Kidney glomerular epithelial cell (primary cell): ENCODE measurements around the gene DOK7.

Experiments used
- DNase-seq: peaks from one replicate; lab custom pipeline; 2025; lab: John Stamatoyannopoulos, UW

DOK7 gene

DNA sequence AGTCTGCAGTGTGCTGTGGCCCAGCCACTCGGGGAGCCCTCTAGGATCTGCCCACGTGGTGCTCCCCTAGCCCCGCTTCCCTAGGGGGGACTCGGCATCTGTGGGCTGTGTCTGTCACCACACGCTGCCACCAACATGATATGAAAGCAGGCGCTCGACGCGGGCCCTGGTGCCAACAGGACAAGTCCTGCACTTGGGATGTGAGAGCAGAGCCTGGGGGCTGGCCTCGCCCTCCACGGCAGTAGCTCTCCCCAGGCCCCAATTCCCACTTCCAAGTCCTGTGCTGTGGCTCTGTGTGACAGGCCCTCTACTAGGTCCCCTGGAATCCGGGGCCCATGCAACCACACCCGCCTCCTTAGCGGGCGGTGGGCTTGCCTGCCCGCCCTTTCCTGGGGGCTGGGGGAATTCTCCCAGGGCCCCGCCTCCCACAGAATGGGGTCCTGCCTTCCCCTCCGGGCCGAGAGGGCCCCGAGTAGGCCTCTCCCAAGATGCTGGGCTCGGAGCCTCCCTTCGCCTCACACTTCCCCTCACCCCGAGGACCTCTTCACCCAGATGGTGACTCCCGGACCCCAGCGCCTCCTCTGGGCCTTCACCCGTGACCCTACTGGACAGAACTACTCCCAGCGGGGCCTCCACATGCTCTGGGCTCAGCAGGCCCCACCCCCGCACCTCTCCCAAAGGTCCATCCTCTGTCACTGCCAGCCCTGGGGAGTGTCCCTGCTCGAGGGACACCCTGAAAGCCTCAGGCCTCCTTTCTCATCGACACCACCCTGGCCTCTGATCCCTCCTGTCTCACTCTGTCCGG is 57.9 kb downstream of the DOK7 start:
- no peak for DNase-seq

DNA sequence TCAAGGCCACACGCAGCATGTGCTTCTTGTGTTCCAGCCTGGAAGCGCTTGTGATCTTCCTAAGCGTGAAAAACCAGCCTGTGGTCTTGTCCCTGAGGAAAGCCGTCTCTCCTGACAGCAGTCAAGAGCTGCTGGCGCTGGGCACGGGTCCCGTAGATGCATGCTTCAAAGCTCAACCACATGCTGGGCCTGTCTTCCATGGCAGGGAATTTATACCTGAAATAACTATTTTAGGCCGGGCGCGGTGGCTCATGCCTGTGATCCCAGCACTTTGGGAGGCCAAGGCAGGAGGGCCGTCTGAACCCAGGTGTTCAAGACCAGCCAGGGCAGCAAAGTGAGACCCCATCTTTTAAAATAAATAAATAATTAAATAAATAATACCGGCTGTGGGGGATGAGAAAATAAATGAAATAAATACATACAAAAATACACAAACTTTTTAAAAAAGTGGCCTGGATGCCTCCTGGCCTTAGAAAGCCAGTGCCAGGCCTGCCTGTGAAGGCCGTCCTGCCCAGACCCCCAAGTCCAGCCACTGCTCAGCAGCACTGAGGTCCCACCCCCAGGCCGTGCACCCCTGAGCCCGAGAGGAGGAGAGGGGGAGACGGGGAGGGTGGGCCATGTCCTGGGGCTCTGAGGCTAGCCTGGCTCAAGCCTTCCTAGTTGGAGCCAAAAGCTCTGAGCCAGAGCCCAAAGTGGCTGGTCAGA is 58.7 kb downstream of the DOK7 start:
- no peak for DNase-seq

DNA sequence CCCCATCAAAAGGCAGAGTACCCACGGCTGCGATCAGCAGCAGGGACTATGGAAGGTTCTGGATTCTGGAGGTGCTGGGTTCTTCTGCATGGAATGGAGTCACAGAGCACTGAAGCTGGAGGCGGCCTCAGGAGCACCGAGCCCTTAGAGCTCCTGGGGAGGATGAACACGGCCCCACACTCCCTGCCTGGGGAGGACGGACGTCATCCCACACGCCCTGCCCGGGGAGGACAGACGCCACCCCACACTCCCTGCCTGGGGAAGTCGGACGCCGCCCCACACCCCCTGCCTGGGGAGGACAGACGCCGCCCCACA is 59.2 kb downstream of the DOK7 start:
- DNase-seq, result no peak

DNA sequence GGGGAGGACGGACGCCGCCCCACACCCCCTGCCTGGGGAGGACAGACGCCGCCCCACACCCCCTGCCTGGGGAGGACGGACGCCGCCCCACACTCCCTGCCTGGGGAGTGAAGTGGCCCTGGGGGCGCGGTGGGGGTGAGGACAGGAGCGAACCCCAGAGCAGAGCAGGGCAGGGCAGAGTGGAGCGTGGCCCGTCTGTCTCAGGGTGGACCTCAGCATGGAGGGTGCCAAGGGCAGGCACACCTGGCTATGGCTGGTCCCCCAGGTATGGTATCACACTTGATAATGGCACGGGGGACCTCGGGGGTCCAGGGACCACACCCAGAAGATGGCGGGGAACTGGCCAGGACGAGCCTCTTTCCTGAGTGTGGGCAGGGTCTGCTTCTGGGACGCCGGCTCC is 59.5 kb downstream of the DOK7 start:
- DNase-seq, result no peak

DNA sequence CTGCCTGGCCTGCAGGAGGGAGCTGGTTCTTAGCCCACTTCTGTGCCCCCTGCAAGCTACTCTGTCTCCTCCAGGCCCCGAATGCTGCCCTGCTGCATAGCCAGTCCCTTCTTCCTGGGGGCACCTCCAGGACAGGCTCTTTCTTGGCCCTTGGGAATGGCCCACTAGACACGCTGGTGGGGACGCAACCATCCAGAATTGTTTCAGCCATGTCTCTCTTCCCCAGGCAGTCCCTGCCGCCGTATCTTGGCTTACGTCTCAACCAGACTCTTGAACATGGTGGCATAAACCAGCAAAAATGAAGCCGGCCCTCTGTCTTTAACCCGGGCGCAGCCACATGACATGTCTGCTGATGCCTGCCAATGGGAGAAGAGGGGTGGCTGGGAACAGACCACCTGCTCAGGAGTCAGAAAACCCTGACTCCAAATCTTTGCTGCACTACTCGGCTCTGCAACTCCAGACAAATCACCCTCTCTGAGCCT is 60.1 kb downstream of the DOK7 start:
- no peak for DNase-seq

DNA sequence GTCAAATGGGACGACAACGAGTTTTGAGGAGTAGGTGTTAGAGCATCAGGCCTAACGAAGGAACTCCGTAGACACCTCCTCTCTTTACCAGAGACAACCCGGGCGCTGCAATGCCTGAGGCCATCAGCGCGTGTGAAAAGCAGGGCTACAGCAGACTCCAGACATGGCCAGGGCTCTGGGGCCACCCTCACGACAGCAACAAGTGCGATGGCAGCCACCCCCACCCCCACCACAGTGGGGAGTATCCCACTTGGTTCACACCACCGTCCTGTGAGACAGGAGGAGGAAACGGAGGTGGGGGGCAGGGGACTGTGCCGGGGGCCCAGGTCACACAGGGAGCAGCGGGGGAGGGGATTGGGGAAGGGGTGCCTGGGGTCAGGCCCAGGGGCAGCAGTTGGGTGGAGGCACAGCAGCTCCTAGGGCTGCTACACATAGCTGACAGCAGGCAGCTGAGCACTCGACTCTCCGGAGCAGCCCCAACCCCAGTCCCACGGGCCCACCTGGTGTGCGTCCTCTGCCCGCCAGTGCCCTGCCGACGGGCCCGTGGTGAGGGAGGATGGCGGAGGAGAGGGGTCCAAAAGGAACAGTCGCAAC is 60.6 kb downstream of the DOK7 start:
- DNase-seq, result no peak

DNA sequence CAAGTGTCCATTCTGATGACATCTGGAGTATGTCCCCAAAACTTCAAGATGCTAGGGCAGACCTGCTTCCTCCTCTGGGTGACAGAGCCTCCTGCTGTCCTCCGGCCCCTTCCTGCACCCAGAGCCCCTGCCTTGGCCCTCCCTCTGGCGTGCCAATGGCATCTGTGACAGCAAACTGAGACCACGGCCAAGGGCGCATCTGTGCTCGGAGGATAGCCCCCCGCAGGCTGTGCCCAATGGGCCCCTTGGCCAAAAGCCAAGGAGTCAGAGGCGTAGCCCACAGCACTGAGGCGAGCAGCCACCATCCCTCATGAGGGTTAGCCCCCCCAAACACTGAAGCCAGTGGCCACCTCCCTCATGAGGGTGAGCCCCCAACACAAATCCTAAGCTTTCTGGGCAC is 61.2 kb downstream of the DOK7 start:
- DNase-seq, result no peak

DNA sequence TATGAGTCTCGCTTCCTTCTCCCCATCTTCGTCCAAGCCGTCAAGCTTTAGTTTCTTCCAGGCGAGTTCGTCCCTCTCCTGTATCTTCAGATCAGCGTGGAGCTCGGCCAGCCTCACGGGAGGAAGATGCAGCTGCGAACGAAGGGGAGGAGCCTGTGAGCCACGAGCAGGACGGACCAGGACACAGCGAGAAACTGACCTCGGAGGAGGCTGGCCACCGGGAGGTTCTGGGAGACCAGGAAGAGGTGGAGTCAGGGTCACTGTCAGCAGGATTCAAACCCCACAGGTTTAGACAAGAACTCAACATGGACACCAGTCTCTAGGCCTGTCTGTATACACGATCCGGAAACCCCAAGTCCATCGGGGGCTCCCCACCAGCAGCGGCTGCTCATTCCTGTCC is 61.8 kb downstream of the DOK7 start:
- DNase-seq, result no peak

DNA sequence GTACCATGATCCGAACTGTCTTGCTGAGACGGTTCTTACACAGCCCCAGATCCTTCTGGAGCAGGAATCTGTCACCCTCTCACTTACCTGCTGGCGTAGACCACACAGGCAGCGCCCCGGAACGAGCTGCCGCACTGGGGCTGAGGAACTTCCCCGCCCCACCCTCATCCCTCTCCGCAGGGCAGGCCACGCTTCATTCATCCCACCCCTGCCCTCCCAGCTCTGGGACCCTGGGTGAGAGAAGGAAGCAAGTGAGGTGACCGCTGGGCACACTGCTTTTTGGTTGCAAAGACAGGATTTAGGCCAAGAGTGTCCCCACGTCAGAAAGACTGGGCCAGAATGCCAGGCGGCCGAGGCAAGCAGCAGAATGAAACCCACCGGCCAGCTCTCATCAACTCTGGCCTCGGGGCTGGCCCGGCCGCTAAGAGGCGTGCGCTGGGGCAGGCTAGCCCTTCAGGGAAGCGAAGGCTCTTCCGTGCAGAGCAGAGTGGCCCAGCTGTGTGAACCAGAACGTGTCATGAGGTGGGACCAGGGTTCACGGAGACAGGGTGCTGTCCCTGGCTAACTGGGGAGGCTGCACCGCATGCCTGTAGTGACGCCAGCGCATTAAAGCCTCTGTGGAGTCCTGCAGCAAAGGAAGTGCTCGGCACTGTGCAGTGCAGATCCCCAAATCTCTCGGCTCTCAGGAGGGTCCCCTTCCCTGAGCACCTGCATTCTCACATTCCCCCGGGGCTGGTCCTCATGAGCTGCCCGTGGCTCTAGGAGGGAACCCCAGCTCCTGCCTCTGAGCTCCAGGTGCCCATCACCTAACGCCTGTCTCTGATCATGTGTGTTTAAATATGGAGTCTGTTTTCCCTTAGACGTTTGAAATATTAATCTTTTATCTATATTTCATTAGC is 62.7 kb downstream of the DOK7 start:
- no peak for DNase-seq

DNA sequence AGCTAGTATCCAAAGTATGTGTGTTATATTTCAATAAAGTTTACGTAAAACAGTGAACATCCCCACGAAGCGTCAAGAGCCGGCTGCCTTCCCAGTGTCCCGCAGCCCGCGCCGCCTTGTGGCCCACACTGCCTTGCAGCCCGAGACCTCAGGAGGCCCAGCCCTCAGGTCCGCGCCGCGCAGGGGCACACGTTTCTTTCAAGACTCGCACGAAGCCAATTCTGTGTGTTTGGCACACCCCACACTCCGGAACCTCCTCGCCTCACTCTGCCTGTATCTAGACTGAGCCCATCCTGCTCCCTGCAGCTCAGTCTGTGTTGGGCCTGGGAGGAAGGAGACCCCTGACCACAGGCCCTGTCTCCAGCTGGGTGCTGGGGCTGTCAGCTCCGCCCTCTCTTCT is 63.4 kb downstream of the DOK7 start:
- no peak for DNase-seq

DNA sequence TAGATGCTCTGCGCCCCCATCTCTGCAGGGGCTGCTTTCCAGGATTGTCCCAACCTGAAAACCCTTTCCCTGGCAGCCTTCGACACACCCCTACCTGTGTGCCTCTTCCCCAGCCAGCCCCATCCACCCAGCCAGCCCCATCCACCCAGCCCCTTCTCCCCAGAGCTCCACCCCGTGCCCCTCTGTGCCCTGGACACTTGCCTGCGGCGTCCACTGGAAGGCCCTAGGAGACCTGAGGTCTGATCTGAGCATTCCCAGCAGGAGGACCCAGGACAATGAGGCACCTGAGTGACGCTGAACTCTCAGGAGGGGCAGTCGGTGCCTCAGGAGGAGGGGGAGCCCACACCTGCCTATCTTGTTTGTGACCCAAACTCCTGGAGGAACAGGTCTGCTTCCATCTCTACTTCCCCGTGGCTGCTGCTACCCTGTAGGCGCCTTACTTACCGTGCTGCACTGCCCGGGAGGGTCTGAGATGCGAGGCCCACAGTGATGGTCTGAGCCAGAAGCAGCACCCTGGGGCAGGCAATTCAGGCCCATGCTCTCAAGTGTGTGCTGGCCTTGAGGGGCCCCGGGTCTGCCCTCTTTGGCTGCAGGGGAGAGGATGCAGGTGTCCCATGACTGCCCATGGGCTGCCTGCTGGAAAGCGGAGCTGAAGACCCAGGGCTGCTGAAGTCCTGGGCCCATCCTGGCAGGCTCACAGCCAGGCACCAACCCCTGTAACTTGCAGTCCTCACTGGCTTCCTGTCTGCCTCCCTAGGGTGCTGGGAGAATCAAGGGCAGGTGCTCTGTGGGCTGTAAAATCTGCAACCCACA is 64.2 kb downstream of the DOK7 start:
- DNase-seq, result no peak

DNA sequence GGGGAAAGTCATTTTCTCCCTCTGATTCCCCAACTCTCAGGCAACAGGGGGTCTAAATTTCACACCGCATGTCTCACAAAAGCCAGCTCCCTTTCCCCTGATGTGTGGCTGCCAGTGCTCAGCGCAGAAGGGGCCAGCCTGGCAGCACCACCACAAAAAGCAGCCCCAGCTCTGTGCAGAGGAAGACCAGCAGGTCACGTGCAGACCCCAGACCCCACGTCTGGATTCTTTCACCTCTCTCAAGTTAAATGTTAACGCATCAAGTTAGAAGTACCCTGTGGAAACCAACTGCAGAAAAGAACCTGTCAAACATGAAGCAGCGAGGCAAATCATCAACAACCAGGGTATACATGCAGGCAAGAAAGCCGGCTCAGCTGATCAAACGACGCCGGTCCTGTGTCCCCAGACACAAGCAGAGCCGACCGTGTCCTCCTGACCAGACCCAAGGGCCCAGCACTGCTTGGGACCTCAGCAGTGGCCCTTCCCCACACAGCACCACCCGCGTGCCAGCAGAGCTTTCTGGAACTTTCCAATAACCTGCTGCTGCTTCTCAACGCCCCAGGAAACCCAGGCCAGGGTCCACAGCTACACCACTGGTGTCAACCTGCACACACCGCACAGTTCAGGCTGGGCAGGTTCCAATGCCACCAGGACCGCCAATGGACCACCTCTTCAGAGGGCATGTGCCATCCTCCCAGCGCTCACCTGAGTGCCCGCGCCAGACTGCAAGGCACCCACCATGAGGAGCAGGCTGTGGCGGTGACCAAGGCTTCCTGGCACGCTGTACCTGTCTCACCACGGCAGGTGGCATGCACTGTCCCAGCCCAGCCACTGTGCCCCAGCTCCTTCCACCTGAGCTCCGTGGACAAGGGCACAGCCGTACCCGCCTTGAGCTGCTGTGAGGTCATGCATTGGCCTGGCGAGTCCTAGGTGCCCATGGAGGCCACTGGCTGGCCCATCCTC is 65.1 kb downstream of the DOK7 start:
- DNase-seq, result no peak

DNA sequence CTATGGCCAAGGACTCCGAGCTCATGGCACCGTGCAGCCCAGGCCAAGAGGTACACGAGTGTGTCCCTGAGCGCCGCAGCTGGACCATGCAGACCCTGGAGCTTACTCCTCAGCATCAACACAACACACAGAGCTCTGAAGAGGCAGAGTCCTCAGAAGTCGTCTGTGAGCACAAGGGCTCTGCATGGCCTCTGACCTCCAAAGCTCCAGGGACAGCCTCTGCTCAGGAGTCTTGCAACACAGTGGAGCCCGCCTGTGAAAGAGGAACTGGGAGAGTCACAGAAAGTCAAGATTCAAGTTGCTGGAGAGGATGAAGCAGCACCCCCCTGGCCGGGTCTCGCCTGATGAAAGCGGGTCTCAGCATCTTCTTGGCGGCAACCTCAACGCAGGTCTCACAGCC is 66.3 kb downstream of the DOK7 start:
- DNase-seq, result no peak

DNA sequence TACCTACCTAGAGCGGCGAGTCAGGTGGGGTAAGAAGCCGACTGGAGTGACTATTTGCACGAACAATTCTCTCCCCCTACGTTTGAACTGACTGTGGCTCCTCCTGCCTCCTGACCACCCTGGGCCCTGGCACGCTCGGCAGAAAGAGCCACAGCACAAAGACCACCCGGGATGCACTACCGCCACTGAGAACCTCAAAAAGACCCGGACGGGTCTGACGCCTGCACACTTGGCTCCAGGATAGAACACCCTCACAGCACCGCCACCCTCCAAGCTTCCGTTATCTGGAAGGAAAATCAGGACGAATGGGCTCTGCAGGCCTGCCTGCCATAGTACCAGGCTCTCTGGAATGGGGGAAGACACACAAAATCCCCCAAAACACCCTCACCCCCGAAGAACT is 66.9 kb downstream of the DOK7 start:
- DNase-seq, result no peak

DNA sequence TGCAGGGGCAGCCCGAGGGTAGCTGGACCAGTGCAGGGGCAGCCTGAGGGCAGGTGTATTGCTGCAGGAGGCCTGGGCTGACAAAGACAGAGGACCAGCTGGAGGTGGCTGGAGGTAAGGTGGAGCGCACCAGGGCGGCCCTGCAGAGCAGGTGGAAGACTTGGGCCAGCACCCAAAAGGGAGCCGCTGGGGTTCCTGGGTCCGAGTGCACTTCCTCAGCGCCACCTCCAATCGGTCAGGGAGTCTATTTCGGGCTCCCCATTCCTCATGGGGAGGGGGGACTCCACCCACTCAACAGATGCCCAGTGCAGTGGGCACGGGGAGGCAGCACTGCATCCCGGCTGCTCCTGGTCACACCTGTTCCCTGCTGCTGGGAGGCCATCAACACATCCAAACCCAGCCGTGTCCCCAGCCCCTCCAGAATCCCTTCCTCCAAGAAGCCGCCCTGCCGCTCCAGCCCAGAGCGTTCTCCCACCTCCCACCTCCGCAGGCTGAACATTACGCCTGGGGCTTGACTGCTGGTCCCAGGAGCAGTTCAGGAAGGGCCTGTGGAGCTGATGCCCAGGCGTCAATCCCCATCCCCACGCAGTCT is 67.7 kb downstream of the DOK7 start:
- DNase-seq, result no peak

DNA sequence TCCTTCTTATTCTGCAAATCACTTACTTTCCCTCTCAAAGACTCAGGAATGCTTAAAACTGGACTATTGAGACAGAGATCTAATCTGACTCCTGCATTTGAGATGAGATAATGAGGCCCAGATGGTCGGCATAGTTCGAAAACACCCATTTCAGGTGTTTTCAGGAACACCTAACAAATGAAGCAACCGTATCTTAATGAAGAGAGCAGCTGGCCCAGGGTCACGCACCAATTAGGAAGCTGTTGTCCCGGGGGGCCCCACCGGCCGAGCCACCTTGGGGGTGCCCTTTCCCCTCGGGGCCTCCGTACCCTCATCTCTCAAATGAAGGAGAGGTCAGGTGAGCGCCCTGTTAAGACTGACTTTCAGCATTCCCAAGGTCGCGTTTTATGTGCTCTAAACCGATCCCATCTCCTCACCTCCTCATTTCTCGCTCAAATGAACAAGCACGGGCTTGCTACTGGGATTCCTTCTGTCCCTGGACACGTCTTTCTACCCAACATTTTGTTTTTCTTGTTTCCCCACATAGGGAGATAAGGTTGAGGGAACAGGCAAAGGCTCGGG is 68.3 kb downstream of the DOK7 start:
- DNase-seq, result no peak

DNA sequence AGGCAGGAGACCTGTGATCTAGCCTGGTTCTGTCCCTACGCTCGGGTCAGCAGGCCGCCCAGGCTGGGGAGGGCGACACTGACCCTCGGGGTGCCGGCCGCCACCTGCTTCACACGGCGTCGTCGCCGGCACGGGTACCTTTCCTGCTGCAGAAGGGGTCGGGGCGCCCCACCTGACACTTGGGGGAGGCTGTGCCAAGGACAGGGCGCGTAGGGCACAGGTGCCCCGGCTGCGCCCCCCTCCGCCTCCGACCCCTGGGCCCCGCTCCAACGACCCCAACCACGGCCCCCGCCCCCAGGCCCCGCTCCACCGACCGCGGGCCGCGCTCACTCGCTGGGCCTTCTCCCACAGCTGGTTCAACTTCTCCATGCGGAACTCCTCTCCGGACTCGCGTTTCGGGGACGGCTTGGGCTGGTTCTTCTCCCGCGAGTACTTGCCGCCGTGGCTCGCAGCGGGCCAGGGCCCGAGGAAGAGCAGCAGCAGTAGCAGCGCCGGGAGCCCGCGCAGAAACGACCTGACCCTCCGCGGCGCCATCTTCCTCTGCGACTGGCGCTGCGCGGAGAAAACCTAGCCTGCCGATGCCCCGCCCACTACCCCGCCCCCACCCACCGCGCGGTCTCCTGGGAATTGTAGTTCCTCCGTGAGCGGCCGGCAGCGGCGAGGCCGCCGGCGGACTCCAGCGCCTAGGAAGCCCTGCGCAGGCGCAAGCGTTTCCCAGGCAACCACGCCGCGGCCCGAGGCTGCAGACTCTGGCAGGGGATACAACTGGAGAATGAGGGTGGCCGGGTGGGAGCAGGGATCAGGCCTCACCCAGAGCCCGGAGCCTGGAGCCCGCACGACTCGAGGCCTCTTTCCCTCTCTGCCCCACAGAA is 69.0 kb downstream of the DOK7 start, which contains the start of gene LRPAP1:
Gene LRPAP1, minus strand, starts transcription at position 544 of the 872 bp plus-strand sequence. Its CDS starts 10 bp downstream, at position 534.
- DNase-seq, result peak; percentile 73

DNA sequence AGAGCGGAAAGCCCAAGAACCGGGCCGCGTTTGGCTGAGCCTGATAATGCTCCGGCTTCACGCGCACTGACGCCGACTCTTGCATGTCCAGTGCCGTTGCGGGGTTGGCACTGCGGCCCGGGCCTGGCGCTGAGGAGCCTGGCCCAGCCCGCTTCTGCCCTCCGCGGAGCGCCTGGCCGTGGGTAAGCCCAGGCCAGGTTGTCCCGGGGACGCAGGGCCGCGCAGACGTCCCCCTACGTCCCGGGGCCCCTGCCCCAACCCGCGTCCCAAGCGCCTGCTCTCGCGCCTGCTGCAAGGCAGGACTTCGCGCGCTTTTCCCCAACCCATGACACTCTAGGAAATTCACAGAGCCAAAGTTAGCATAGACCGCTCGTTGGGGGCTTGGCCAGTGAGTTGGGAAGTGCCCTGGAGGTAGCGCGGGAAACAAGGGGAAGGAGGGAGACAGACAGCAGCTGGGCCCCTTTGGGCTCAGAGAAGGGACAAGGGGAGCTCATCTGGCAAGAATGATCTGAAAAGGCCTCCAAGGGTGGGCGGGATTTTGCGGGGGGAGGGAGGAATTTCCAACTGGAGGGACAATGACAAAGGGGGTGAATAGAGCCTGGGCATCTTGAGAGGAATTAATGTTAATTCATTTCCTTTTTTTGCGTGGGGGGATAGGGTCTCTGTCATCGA is 69.8 kb downstream of the DOK7 start:
- DNase-seq, result no peak
